ENCODE measurements around the gene SLC39A11. TPM values are rescaled to one million over a fixed set of nuclear protein-coding genes. Genes with fewer than 3 reads are reported as not detected.

SLC39A11 gene

Small RNA genes lying within 50 kb of the gene (small RNA-seq; reads per million reads assigned to genes)
- not detected for gene RF00422 (ENCODE audit: low read depth)

Data from mesenchymal stem cell (in vitro differentiated cells and primary cell).